Renal pelvis (tissue), 12 donors: ENCODE measurements around the gene PTRHD1. TPM values are rescaled to one million over a fixed set of nuclear protein-coding genes. Genes with fewer than 3 reads are reported as not detected.
A peak's percentile ranks its signal among the peaks of the same experiment; 100 is the strongest.
"Not testable (repeated sequence)": the region's sequence is repeated elsewhere in the genome, so short reads cannot be mapped to it uniquely, and the experiment has no call there.

ENCODE experiments used
- DNase-seq: peaks from one replicate; pipeline ENCODE4 v3.0.0-alpha.2; 2013
- long read RNA-seq, 16 experiments: transcript quantifications; one replicate each; lab custom pipeline, GENCODE V29; 2026
- polyA plus RNA-seq, 3 donors: library from polyadenylated mRNA; unstranded; fragments of 120-200 nt; gene quantifications; one replicate each; pipeline ENCODE4 v1.2.1, GENCODE V29; 2013; ENCODE audit not compliant: insufficient read length in 3 of 3

Gene PTRHD1
- polyA plus RNA-seq: 10 to 100 TPM; 34.4 to 44.7 (median 35.7) TPM
- long read RNA-seq, donor 1, transcript PTRHD1-201 (2 exons, 1,105 nt): major isoform, 67 of 75 reads
- long read RNA-seq, donor 1, partial matches to known transcripts: 8 of 75 reads
- long read RNA-seq, donor 1, other reads (novel, unspliced or antisense): 0 of 75 reads
- long read RNA-seq, donor 2, transcript PTRHD1-201 (2 exons, 1,105 nt): major isoform, 78 of 84 reads
- long read RNA-seq, donor 2, partial matches to known transcripts: 6 of 84 reads
- long read RNA-seq, donor 2, other reads (novel, unspliced or antisense): 0 of 84 reads
- long read RNA-seq, donor 3, transcript PTRHD1-201 (2 exons, 1,105 nt): major isoform, 72 of 72 reads
- long read RNA-seq, donor 3, partial matches to known transcripts: 0 of 72 reads
- long read RNA-seq, donor 3, other reads (novel, unspliced or antisense): 0 of 72 reads
- long read RNA-seq, donor 4, transcript PTRHD1-201 (2 exons, 1,105 nt): major isoform, 90 of 107 reads
- long read RNA-seq, donor 4, partial matches to known transcripts: 17 of 107 reads
- long read RNA-seq, donor 4, other reads (novel, unspliced or antisense): 0 of 107 reads
- long read RNA-seq, donor 5, transcript PTRHD1-201 (2 exons, 1,105 nt): major isoform, 63 of 63 reads
- long read RNA-seq, donor 5, partial matches to known transcripts: 0 of 63 reads
- long read RNA-seq, donor 5, other reads (novel, unspliced or antisense): 0 of 63 reads
- long read RNA-seq, donor 6, transcript PTRHD1-201 (2 exons, 1,105 nt): major isoform, 52 of 52 reads
- long read RNA-seq, donor 6, partial matches to known transcripts: 0 of 52 reads
- long read RNA-seq, donor 6, other reads (novel, unspliced or antisense): 0 of 52 reads
- long read RNA-seq, donor 7, transcript PTRHD1-201 (2 exons, 1,105 nt): major isoform, 74 of 74 reads
- long read RNA-seq, donor 7, partial matches to known transcripts: 0 of 74 reads
- long read RNA-seq, donor 7, other reads (novel, unspliced or antisense): 0 of 74 reads
- long read RNA-seq, donor 8, transcript PTRHD1-201 (2 exons, 1,105 nt): major isoform, 37 of 43 reads
- long read RNA-seq, donor 8, partial matches to known transcripts: 6 of 43 reads
- long read RNA-seq, donor 8, other reads (novel, unspliced or antisense): 0 of 43 reads
- long read RNA-seq, donor 9, transcript PTRHD1-201 (2 exons, 1,105 nt): major isoform, 104 of 113 reads
- long read RNA-seq, donor 9, partial matches to known transcripts: 9 of 113 reads
- long read RNA-seq, donor 9, other reads (novel, unspliced or antisense): 0 of 113 reads
- long read RNA-seq, donor 10, transcript PTRHD1-201 (2 exons, 1,105 nt): major isoform, 62 of 76 reads
- long read RNA-seq, donor 10, partial matches to known transcripts: 14 of 76 reads
- long read RNA-seq, donor 10, other reads (novel, unspliced or antisense): 0 of 76 reads
- long read RNA-seq, donor 11, transcript PTRHD1-201 (2 exons, 1,105 nt): major isoform, 56 of 56 reads
- long read RNA-seq, donor 11, partial matches to known transcripts: 0 of 56 reads
- long read RNA-seq, donor 11, other reads (novel, unspliced or antisense): 0 of 56 reads
- long read RNA-seq, donor 12, transcript PTRHD1-201 (2 exons, 1,105 nt): major isoform, 77 of 85 reads
- long read RNA-seq, donor 12, partial matches to known transcripts: 8 of 85 reads
- long read RNA-seq, donor 12, other reads (novel, unspliced or antisense): 0 of 85 reads
- long read RNA-seq, donor 13, transcript PTRHD1-201 (2 exons, 1,105 nt): major isoform, 42 of 42 reads
- long read RNA-seq, donor 13, partial matches to known transcripts: 0 of 42 reads
- long read RNA-seq, donor 13, other reads (novel, unspliced or antisense): 0 of 42 reads
- long read RNA-seq, donor 14: 0 reads
- long read RNA-seq, donor 15, transcript PTRHD1-201 (2 exons, 1,105 nt): major isoform, 99 of 108 reads
- long read RNA-seq, donor 15, partial matches to known transcripts: 8 of 108 reads
- long read RNA-seq, donor 15, other reads (novel, unspliced or antisense): 0 of 108 reads
- long read RNA-seq, donor 16, transcript PTRHD1-201 (2 exons, 1,105 nt): major isoform, 111 of 111 reads
- long read RNA-seq, donor 16, partial matches to known transcripts: 0 of 111 reads
- long read RNA-seq, donor 16, other reads (novel, unspliced or antisense): 0 of 111 reads

GRCh38 chr2:24792874-24793760 is at the start of gene PTRHD1, which contains the start of gene CENPO:
PTRHD1 (minus strand) TSS chr2:24793391; CDS start chr2:24793377, 14 bp downstream.
CENPO (plus strand) TSS chr2:24793425; CDS start chr2:24793920, 495 bp downstream.
- DNase-seq: peak; percentile 97

DNA sequence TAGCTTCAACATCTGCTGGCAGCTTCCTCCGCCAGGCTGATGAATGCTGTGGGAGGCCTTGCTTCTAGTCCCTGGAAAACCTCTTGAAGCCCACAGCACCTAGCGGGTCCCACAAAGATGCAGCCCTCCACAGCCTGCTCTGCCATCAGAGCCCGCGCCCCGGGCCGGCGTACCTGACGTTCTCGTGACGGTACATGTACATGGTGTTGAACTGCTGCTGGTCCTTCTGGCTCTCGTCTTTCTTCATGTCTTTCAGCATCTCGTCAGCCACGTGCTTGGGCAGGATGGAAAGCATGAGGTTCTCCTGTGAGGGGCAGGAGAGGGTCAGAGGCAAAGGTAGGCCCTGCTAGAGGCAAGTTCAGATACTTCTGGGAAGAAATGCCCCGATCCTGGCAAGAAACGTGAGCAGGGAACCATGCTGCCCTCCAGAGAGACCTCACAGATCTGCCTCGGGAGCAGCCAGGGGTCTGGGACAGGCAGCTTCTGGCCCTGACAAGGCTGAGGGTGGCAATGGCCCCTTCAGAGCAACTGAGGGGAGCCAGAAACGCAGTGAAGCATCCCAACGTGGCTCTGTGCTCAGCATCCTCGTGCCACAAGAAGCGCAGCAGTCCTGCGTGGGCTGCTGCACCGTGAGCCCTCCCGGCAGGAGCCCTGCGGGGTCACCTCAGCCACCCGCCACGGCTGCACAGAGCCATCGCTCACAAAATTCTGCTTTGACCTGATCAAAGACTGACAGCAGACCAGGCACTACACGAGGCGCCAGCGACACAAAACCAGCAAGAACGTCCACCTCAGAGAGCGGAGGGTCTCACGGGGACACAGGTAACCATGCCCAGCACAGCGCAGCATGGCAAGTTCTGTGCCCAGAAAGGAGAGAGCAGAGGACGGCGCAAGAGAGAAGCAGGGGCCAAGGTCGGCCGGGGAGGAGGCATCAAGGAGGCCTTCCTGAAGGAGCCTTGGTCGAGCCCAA is 49.2 kb upstream of the PTRHD1 start:
- DNase-seq: no peak

- DNase-seq: no peak
These were observed 48.1 kb upstream of the PTRHD1 start for GRCh38 chr2:24840962-24841945.

- no peak for DNase-seq
These were observed 47.1 kb upstream of the PTRHD1 start for GRCh38 chr2:24840164-24840869.

DNA sequence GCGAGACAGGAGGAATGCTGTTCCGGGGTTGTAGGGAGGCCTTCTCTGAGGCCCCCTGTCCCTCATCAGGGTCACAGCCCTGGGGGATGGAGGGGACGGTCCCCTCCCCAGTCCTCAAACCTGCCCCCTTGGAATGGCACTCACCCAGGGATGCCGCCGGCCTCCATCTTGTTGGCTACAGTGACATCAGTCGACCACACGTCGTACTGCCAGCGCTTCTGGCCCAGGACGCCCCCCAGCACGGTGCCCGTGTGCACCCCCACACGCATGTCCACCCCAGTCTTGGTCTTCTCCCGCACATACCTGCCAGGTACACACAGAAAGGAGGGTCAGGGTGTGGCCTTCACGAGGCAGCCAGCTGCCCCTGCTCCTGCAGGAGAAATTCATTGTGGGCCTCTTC is 46.5 kb upstream of the PTRHD1 start:
- no peak for DNase-seq

DNA sequence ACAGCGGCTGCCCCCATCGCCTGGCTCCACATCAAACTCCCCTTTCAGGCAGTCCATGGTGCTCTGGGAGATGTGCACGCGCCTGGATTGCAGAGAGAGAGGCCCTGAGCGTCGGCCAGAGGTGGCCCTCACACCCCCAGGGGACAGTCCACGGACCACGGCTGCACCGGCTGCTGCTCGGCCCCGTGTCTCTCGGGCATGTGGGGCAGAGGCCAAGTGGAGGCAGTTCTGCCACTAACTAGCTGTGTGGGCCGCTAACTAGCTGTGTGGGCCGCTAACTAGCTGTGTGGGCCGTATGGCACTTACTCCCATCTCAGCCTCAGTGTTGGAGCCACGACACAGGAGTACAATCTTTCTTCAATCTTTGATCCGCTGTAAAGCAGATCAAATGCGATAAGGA is 45.4 kb upstream of the PTRHD1 start:
- no peak for DNase-seq

DNA sequence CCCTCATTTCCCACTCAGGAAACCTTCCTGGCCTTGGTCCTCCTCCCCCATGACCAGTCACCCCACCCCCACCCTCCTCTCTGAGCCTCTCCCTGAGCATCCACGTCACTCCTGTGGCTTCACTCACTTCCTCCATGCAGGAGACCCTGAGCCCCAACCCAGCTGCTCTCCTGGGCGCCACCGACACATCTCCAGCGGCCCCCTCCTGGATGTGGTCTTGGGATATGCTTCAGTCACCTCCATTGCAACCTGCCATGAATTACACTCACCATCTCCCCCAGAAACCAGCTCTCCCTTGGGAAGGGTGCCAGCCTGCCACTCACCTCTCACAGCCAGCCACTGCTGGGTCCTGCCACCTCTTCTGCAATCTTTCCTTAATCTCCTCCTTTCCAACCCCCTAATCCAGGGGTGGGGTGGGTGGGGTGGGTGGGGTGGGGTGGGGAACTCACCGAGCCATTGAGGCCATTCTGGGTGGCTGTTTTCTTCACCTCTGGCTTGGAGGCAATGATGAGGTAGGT is 44.9 kb upstream of the PTRHD1 start:
- no peak for DNase-seq

- DNase-seq: no peak
These were observed 43.5 kb upstream of the PTRHD1 start for GRCh38 chr2:24836706-24837105.

- no peak for DNase-seq
These were observed 43.0 kb upstream of the PTRHD1 start for GRCh38 chr2:24836206-24836605.

DNA sequence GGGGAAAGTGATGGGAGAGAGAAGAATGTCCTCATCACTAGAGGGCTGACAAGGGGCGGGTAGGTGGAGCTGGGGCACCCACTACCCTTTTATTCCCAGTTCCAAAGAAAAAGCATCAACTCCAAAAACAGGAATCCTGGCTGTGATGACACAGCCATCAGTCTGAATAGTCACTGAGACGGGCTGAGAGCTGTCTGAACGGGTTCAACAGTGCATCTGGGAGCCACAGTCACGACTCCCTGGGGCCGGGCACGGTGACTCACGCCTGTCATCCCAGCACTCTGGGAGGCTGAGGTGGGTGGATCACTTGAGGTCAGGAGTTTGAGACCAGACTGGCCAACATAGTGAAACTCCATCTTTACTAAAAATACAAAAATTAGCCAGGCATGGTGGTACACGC is 42.2 kb upstream of the PTRHD1 start:
- not testable (repeated sequence) for DNase-seq

DNA sequence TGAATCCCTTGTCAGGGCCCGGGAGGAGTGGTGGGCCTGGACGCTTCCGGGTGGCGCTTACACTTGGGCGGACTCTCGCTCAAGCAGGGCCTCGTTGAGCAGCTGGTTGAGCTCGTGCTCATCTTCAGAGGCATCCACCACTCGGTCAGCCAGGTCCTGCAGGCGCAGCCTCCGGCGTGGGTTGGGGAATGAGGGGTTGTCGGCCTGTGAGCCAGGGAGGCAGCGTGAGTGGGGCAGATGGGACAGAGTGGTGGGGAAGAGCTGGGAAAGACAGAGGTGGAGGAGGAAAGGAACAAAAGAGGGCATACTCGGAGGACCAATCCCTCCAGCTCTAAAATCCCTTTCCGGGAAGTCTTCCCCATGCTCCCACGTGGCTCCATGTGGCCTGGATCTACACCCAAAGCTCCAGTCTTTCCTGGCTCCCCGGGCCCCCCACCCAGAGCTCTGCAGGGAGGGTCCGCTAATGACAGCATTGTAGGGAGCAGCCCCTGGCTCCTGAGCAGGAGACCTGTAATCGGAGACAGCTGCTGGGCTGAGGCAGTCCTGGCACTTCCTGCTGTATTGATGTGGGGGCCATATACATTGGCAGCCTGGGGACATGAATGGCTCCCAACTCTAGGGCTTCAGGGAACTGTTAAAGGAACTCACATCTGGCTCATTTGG is 41.7 kb upstream of the PTRHD1 start:
- DNase-seq: no peak

DNA sequence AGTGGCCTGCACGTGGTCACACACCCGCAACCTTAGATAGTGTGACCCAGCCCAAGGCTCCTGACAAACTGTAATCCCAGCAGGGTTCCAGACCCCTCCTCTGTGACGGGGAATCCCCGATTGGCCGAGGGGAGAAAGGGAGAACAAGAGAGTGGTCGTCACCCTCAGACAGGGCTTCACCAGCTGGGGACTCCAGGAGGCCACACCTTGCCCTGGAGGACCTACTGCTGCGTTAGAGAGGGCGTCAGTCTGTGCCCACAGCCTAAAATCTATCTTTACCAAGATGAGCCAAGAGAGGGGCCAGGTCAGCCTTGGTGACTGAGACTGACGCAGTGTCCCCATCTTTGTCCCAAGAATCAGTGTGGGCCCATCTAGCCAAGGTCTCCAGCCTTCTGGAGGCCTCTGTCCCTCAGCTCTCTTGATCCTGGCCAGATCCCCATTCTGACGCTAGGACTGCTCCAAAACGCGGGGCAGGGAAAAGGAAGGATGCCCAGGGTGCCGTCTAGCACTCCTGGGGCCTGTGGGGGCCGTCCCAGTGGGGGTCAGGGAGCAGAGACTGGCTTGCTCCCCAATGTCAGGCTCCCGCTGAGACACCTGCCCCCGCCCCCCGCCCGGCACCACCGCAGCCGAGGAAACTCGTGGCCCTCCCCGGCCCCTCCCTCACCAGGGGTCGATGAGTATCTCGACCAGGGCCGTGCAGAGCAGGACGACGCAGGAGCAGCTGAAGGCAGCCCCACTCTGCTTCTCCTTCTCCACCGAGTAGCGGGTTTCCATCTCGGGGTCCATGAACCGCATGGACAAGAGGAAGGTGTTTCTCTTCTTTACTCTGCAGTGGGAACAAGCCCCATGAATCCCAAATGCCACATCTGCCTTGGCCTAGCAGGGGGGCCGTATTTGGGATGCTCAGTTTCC is 40.9 kb upstream of the PTRHD1 start:
- DNase-seq: no peak

DNA sequence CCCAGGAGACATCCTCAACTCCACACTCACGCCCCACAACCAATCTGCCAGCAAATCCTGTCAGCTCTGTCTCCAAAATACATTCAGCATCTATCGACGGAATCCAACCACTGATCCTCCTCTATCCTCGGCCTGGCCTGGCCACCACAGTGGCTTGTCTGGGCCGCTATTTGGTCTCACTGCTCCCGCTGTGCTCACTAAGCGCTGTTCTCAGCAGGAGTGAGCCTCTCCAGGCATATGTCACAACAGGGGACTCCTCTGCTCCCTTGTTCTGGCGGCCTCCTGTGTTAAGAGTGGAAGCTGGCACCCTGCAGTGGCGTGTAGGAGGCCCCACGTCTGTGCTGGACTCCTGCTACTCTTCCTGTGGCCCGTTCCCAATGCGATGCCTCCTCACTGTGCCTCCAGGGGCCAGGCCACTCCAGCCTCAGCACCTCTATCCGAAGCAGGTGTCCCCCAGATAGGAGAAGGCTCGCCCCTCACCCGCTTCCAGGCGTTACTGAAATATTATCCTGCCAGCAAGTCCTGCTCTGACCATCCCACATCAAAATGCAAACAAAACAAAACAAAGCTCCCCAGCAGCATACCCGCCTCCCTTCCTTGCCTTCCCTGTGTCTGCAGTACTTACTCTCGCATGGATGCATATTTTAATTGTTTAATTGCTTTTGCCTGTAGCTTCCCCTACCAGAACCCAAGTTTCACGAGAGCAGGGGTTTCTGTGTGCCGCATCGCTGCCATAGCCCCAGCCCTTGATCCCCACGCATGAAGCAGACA is 39.9 kb upstream of the PTRHD1 start:
- no peak for DNase-seq
